Ishikawa (cell line): ENCODE measurements around the gene CACNA2D3.

Source experiments
- CEBPB ChIP-seq: IDR thresholded peaks from 2 replicates; pipeline ENCODE4 v1.6.1; 2012
- CREB1 ChIP-seq: IDR thresholded peaks from 2 replicates; pipeline ENCODE4 v1.6.1; 2012; ENCODE audit warnings: low read depth
- EGR1 ChIP-seq: IDR thresholded peaks from 2 replicates; pipeline ENCODE4 v1.6.1; 2012
- EP300 ChIP-seq: IDR thresholded peaks from 2 replicates; pipeline ENCODE4 v1.6.1; 2012; ENCODE audit warnings: borderline replicate concordance
- FOXM1 ChIP-seq: IDR thresholded peaks from 2 replicates; pipeline ENCODE4 v1.6.1; 2012; ENCODE audit warnings: low read depth, borderline replicate concordance
- NFIC ChIP-seq: IDR thresholded peaks from 2 replicates; pipeline ENCODE4 v1.6.1; 2012
- RAD21 ChIP-seq: IDR thresholded peaks from 2 replicates; pipeline ENCODE4 v1.6.1; 2012; ENCODE audit warnings: low read depth
- TAF1 ChIP-seq: IDR thresholded peaks from 2 replicates; pipeline ENCODE4 v1.6.1; 2012; ENCODE audit warnings: low read depth, mild to moderate bottlenecking
- TCF12 ChIP-seq: IDR thresholded peaks from 2 replicates; pipeline ENCODE4 v1.6.1; 2012; ENCODE audit warnings: low read depth
- TEAD4 ChIP-seq: IDR thresholded peaks from 2 replicates; pipeline ENCODE4 v1.6.1; 2012
- YY1 ChIP-seq: IDR thresholded peaks from 2 replicates; pipeline ENCODE4 v1.6.1; 2012; ENCODE audit warnings: low read depth
- ZBTB7A ChIP-seq: IDR thresholded peaks from 2 replicates; pipeline ENCODE4 v1.6.1; 2012; ENCODE audit warnings: low read depth
- TF ChIP-seq, protein P1 (sequence below): IDR thresholded peaks from 2 replicates; pipeline ENCODE4 v1.6.1; 2012; ENCODE audit warnings: low read depth, mild to moderate bottlenecking
- TF ChIP-seq, protein P2 (sequence below): IDR thresholded peaks from 2 replicates; pipeline ENCODE4 v1.6.1; 2012
- TF ChIP-seq, protein P3 (sequence below): IDR thresholded peaks from 2 replicates; pipeline ENCODE4 v1.6.1; 2012

Gene CACNA2D3

DNA sequence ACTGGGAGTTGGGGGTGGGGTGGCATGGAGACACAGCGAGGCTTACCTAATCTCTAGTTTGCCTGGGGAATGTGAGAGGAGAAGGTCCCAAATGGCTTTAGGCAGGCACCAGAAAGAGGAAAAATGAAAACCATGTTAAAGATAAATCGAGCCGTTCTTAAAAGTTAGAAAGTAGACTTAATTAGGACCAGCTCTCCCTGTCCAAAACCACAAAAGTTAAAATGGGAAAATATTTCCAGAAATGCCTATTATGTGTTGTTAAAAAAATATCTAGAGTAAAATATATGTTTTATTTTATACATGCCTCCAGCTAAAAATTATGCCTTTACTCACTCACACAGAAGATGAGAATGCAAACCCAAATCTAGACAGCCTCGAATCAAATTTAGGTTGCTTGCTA is 755.4 kb downstream of the CACNA2D3 start:
- TF ChIP-seq, protein P1, sequence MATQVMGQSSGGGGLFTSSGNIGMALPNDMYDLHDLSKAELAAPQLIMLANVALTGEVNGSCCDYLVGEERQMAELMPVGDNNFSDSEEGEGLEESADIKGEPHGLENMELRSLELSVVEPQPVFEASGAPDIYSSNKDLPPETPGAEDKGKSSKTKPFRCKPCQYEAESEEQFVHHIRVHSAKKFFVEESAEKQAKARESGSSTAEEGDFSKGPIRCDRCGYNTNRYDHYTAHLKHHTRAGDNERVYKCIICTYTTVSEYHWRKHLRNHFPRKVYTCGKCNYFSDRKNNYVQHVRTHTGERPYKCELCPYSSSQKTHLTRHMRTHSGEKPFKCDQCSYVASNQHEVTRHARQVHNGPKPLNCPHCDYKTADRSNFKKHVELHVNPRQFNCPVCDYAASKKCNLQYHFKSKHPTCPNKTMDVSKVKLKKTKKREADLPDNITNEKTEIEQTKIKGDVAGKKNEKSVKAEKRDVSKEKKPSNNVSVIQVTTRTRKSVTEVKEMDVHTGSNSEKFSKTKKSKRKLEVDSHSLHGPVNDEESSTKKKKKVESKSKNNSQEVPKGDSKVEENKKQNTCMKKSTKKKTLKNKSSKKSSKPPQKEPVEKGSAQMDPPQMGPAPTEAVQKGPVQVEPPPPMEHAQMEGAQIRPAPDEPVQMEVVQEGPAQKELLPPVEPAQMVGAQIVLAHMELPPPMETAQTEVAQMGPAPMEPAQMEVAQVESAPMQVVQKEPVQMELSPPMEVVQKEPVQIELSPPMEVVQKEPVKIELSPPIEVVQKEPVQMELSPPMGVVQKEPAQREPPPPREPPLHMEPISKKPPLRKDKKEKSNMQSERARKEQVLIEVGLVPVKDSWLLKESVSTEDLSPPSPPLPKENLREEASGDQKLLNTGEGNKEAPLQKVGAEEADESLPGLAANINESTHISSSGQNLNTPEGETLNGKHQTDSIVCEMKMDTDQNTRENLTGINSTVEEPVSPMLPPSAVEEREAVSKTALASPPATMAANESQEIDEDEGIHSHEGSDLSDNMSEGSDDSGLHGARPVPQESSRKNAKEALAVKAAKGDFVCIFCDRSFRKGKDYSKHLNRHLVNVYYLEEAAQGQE, result no peak
- TF ChIP-seq NFIC (no peak), TEAD4 (no peak), CEBPB (no peak), TAF1 (no peak), EP300 (no peak), RAD21 (no peak), ZBTB7A (no peak), CREB1 (no peak), EGR1 (no peak), TCF12 (no peak), FOXM1 (no peak), YY1 (no peak)
- TF ChIP-seq, protein P2, sequence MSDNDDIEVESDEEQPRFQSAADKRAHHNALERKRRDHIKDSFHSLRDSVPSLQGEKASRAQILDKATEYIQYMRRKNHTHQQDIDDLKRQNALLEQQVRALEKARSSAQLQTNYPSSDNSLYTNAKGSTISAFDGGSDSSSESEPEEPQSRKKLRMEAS, result no peak
- TF ChIP-seq, protein P3, sequence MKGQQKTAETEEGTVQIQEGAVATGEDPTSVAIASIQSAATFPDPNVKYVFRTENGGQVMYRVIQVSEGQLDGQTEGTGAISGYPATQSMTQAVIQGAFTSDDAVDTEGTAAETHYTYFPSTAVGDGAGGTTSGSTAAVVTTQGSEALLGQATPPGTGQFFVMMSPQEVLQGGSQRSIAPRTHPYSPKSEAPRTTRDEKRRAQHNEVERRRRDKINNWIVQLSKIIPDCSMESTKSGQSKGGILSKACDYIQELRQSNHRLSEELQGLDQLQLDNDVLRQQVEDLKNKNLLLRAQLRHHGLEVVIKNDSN, result no peak

DNA sequence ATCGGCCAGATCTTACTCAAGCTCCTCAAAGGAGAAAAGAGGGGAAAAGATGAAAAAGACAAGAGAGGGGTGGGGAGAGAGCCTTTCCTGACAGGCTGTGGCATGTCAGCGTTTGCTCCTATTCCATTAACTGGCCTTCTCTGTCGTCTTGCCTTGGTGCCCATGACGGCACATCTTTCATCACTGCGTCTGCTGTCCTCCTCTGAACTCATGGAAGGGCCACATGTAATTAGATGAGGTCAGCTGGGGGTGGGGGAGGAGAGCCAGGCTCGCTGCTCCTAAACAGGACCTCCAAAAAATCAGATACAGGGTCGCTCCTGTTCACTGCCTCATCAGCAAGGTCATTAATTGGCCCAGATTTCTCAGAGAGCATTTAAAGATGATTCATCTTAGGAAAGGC is 755.8 kb downstream of the CACNA2D3 start:
- TF ChIP-seq TCF12 (no peak), NFIC (no peak), CEBPB (no peak)
- TF ChIP-seq, protein P1, result no peak

DNA sequence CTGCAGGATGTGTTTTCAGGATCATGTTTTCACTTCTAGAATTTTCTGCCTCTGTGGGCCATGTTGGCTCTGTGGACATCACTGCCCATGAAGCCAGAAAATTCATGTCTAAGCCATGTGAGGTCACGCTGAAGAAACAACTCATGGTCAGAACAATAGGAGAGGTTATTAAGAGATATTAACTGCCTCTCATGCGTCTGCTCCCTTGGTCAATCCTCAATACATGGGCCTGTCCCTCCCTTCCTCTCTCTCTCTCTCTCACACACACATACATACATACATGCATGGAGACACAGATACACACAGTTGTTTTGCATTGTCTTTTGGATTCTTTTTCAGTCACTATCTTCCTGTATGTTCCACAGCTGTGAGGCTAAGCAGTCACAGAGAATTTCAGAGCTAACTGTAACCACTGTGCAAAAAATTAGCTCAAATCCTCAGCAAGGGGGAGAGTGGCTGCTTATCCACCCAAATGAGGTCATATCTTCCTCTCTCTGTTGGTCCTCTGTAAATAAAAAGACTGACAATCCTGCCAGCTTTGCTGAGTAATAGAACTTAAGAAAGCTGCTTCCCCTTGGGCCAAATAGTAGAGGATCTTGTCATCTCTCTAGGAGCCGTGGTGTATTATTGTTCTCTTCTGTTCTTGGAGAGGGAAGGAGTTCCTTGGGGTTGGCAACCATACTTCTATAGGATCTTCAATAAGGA is 759.9 kb downstream of the CACNA2D3 start:
- TF ChIP-seq NFIC (no peak), CREB1 (no peak), ZBTB7A (no peak), TAF1 (no peak), TCF12 (no peak), CEBPB (no peak), EGR1 (no peak), TEAD4 (no peak), YY1 (no peak), RAD21 (no peak), EP300 (no peak), FOXM1 (no peak)
- TF ChIP-seq, protein P1, result no peak
- TF ChIP-seq, protein P2, result no peak
- TF ChIP-seq, protein P3, result no peak

DNA sequence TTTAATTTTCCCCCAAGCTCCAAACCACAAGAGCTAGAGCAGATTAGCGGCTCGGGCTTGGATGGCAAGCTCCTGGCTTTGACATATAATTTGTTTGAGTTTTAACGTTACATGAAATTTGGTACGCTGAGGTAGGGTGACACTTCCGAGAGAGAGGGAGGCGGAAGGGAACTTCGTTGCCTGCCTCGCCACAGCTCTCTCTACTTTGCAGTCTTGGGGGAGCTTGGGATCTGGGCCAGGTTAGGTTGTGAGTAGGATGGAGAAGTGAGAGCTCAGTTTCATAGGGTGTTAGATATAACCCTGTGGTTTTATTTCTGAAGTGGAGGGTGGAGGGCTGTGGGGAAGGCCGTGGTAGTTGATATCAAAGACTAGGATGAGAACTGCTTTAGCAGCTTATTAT is 765.8 kb downstream of the CACNA2D3 start:
- TF ChIP-seq TEAD4 (no peak), FOXM1 (no peak), TCF12 (no peak), CREB1 (no peak), RAD21 (no peak), TAF1 (no peak), NFIC (no peak), ZBTB7A (no peak), EGR1 (no peak), YY1 (no peak), EP300 (no peak), CEBPB (no peak)
- TF ChIP-seq, protein P2, result no peak
- TF ChIP-seq, protein P3, result no peak
- TF ChIP-seq, protein P1, result no peak
